Measurements from ENCODE around the gene PPIL4.

DNA sequence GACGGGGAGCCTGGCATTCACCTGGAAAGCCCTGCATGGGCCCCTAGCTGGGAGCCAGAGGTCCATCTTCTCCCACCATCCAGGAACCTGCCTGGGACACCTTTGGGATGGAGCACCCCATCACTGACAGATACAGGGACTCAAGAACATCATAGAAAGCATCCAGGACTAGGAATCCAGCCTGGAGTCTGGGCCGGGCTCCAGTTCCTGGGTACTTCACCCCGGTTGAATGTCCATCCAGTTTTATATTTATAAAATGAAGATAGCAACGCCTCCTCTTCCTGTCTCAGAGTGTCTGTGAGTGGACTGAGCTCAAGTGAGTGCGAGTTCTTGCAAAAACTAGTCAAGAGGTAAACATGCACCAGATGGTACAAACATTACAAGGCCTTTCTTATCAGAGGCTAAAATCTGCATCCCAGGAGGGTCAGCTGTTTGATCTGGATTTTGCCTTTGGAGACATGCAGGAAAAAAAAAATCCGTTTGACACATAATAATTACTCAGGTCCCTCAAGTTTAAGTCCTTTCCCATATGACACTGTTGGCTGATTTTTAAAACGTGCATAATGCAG lies 88.4 kb downstream of the PPIL4 start:
- no peak for TF ChIP-seq GATA2 (IDR thresholded peaks at IDR 0.05; ENCODE audit: insufficient read depth, insufficient read length, low read depth, low read length)
- TF ChIP-seq, protein P1, sequence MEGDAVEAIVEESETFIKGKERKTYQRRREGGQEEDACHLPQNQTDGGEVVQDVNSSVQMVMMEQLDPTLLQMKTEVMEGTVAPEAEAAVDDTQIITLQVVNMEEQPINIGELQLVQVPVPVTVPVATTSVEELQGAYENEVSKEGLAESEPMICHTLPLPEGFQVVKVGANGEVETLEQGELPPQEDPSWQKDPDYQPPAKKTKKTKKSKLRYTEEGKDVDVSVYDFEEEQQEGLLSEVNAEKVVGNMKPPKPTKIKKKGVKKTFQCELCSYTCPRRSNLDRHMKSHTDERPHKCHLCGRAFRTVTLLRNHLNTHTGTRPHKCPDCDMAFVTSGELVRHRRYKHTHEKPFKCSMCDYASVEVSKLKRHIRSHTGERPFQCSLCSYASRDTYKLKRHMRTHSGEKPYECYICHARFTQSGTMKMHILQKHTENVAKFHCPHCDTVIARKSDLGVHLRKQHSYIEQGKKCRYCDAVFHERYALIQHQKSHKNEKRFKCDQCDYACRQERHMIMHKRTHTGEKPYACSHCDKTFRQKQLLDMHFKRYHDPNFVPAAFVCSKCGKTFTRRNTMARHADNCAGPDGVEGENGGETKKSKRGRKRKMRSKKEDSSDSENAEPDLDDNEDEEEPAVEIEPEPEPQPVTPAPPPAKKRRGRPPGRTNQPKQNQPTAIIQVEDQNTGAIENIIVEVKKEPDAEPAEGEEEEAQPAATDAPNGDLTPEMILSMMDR (IDR thresholded peaks at IDR 0.05; ENCODE audit: extremely low read depth in 1 of 2, insufficient read depth in 1 of 2, low read depth in 1 of 2, low read length in 2 of 2): no peak
- no peak for TF ChIP-seq POLR2A (IDR thresholded peaks at IDR 0.05; ENCODE audit: low read depth, low read length)
- TF ChIP-seq, protein P2, sequence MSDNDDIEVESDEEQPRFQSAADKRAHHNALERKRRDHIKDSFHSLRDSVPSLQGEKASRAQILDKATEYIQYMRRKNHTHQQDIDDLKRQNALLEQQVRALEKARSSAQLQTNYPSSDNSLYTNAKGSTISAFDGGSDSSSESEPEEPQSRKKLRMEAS (IDR thresholded peaks at IDR 0.05; ENCODE audit: insufficient read depth, insufficient read length): no peak
- TF ChIP-seq FOS (IDR thresholded peaks at IDR 0.05; ENCODE audit: borderline replicate concordance, insufficient read depth, low read length): no peak
- no peak for TF ChIP-seq POLR2AphosphoS5 (IDR thresholded peaks at IDR 0.05; ENCODE audit: insufficient read depth, low read depth, low read length)
